NOMO-1 (cell line): Measurements from ENCODE around the gene SLC25A5.
"Not testable (repeated sequence)": the region's sequence is repeated elsewhere in the genome, so short reads cannot be mapped to it uniquely, and the experiment has no call there.

Experiments used
- DNase-seq, 2 experiments: peaks; one replicate each; lab custom pipeline; 2025; ENCODE audit not compliant: unreplicated experiment in 2 of 2; lab: John Stamatoyannopoulos, UW

The SLC25A5 gene

GRCh38 chrX:119502727-119503483 is 34.7 kb downstream of the SLC25A5 start:
- DNase-seq = no peak

- no peak for DNase-seq
These were observed 35.2 kb downstream of the SLC25A5 start for GRCh38 chrX:119503484-119503861.

GRCh38 chrX:119505145-119505544 is 36.9 kb downstream of the SLC25A5 start:
- not testable (repeated sequence) for DNase-seq

- DNase-seq = no peak
These were observed 37.7 kb downstream of the SLC25A5 start for GRCh38 chrX:119505945-119506344.

GRCh38 chrX:119507206-119507605 is 39.0 kb downstream of the SLC25A5 start:
- DNase-seq = no peak

- DNase-seq = peak; percentile 49 to 52
These were observed 44.0 kb downstream of the SLC25A5 start for GRCh38 chrX:119512146-119512800.

GRCh38 chrX:119516157-119516702 is 48.0 kb downstream of the SLC25A5 start:
- DNase-seq = peak; percentile 64 to 81

- DNase-seq = no peak
These were observed 50.1 kb downstream of the SLC25A5 start for GRCh38 chrX:119518371-119518770.
